CD4-positive, alpha-beta T cell treated with Interleukin-17A for 4 hours (primary cell): Measurements from ENCODE around the gene RAB7A.
A peak's percentile ranks its signal among the peaks of the same experiment; 100 is the strongest.
"Not testable (repeated sequence)": the region's sequence is repeated elsewhere in the genome, so short reads cannot be mapped to it uniquely, and the experiment has no call there.

Experiments
- DNase-seq: peaks from one replicate; pipeline ENCODE4 v3.0.0-alpha.2; 2020; ENCODE audit warnings: mixed read lengths

RAB7A gene

DNA sequence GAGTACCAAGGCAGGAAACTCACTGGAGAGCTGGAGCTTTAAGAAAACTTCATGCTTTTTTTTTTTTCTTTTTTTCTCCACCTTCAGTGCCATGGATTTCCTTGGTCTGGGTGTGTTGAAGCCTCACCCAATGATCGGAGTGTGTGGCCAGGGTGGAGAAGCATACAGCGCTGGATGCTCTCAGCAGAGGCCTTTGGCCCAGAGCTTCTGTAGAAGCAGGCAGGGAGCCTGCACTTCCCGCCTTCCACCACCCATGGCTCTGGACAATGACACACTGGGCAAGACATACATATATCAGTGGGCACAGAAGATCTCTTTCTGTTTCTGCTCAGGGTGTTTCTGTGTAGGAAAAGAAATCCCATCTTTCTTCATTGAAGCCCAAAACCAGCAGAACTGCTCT, 97.6 kb downstream of the RAB7A start:
- no peak for DNase-seq

DNA sequence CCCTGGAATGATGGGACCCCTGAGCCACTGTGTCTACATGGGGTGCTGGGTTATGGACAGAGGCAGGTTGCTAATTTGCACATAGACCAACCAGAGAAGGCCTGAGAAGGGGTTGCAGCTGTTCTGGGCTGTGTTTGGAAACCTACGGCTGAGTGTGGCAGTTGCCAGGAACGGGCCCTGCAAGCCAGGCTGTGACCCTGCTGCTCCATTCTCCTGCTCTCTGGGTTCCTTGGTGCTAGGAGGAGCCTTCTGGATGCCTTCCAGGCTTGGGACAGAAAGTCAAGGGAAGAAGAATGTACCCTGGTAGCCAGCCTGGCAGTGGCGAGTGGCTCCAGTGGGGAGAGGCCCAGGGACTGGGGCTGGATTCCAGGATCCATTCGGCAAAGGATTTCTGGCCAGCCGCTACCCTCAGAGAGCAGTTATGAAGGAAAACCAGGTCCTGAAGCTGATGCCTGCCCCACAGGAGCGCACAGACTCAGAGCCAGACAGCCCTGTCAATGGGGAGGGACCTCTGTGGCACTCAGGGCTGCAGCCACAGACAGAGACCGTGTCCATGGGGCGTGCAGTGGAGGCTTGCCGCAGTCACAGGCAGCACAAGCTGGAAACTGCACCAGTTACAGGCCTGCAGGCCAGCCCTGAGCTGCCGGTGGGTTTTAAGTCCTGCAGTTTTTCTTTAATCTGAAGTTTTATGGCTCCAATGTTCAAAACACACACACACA, 98.3 kb downstream of the RAB7A start:
- DNase-seq: no peak

GRCh38 chr3:128825117-128825725, 99.2 kb downstream of the RAB7A start:
- DNase-seq: no peak

DNA sequence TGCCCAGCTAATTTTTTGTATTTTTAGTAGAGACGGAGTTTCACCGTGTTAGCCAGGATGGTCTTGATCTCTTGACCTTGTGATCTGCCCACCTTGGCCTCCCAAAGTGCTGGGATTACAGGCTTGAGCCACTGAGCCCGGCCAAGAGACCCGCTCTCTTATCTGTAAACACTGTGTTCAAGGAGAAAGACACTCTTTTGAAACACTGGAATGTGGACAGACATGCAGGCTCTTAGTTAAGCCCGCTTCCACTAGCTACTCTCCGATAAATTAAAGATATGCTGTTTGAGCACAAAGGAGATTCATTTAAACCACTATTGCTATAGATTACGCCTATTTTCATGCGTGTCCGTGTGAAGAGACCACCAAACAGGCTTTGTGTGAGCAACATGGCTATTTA, 103.1 kb downstream of the RAB7A start:
- DNase-seq: not testable (repeated sequence)

DNA sequence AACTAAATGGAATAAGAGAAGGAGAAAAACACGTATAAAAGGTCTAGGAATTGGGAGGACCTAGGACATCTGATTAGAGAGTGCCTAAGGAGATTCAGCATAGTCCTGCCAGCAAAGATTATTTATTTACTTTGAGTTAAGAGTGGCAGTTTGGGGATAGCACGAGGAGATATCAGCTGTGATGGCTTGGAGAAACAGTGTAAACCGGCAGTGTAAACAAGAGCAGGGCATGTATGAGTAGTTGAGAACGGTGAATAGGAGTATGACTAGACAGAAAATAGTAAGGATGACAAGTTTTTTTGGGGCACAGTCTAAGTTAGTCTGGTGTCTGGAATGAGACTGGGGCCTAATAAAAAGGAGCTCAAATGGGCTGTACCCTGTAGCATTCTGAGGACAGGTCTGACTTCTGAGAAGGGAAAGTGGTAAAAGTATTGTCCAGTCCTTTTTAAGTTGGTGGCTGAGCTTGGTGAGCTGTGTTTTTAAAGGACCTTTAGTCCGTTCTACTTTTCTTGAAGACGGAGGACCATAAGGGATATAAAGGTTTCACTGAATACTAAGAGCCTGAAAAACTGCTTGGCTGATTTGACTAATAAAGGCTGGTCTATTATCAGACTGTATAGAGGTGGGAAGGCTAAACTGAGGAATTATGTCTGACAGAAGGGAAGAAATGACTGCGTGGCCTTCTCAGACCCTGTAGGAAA, 104.1 kb downstream of the RAB7A start:
- DNase-seq: not testable (repeated sequence)

DNA sequence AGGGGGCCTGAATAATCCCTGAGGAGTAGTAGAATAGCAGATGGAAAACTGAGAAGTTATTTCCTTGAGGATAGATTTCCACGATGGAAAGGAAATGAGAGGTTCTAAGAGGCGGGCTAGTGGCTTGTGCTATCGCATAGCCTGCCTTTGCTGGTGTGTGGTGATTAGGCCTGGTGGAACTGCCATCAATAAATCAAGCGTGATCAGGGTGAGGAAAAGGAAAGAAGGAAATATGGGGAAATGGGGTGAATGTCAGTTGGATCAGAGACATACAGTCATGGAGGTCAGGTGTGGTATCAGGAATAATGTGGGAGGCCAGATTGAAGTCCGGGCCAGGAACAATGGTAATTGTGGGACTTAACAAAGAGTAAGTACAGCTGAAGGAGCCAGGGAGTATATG, 104.8 kb downstream of the RAB7A start:
- DNase-seq: not testable (repeated sequence)

GRCh38 chr3:128832979-128833378, 107.0 kb downstream of the RAB7A start:
- DNase-seq: not testable (repeated sequence)

GRCh38 chr3:128835096-128835495, 109.1 kb downstream of the RAB7A start:
- DNase-seq: no peak

DNA sequence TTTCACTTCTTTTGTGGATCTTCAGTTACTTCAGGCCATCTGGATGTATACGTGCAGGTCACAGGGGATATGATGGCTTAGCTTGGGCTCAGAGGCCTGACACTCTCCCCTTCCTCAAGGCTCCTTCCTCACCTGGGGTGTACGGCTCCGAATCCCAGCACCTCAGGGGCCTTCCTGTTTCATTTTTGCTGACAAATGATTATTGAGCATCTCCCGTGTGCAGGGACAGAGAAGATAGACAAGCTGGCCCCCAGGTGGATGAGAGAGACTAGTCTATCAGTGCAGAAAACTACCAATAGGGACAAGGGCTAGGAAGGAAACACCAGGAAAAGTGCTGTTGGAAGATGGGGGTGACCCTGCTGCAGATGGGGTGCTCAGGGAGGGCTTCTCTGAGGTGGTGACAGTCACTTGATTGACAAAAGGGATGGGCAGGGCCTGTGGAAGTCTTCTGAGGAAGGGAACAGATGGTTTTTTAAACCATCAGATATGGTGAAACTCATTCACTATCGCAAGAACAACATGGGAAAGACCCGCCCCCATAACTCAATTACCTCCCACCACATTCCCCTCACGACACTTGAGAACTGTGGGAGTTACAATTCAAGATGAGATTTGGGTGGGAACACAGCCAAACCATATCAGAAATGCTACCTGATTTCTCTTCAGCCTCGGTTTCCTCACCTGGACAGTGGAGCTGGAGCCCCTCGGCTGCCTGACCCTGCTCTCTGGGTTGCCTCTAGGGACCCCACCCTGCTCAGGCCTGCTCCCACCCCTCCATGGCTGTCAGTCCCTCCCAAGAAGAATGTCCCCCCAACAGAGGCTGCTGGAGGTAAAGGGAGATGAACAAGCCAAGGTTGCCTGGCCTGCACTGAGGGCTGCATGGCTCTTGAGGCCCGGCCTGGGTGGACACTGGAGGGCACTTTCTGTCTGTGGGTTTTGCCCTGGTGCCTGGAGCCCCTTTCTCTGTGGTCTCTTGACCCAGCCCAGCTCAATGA, 116.2 kb downstream of the RAB7A start:
- no peak for DNase-seq

GRCh38 chr3:128844502-128844901, 118.5 kb downstream of the RAB7A start:
- DNase-seq: no peak

GRCh38 chr3:128845119-128845777, 119.3 kb downstream of the RAB7A start:
- peak; percentile 14 for DNase-seq

- peak; percentile 89 for DNase-seq
These were observed 119.9 kb downstream of the RAB7A start for GRCh38 chr3:128845778-128846485.

DNA sequence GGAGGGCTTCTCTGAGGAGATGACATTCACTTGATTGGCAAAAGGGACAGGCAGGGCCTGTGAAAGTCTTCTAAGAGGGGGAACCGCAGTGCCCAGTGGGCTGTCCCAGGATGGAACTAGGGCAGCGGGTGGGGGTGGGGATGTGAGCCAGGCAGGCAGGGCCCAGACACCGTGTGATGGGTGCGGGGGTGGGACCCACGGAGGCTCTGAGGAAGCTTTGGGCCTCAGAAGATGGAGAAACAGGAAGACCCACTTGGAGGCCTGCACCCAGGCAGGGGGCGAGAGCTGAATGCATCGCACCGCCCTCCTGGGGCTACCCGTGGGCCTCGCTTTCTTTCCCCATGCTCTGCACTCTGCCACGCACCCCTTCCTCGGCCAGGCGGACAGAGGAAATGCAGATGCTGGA, 120.5 kb downstream of the RAB7A start:
- no peak for DNase-seq

GRCh38 chr3:128847666-128848370, 121.8 kb downstream of the RAB7A start:
- DNase-seq: no peak

- DNase-seq: no peak
These were observed 123.0 kb downstream of the RAB7A start for GRCh38 chr3:128848936-128849335.

- DNase-seq: no peak
These were observed 124.0 kb downstream of the RAB7A start for GRCh38 chr3:128849911-128850455.

DNA sequence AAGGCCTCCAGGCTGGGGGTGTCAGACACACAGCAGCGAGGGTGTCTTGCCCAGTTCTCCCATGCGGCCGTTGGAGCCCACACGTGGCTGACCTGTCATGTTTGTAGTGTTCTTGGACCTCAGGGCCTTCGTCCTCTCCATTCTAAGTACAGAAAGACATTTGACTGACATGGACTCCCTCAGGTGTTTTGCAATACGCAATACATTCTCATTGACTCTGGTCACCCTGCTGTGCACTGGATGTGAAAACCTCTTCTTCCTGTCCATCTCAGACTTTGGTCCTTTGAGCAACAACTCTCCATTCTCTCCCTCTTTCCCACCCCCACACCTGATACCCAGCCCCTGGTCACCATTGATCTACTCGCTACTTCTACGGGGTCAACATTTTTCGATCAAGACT, 124.6 kb downstream of the RAB7A start:
- DNase-seq: no peak

DNA sequence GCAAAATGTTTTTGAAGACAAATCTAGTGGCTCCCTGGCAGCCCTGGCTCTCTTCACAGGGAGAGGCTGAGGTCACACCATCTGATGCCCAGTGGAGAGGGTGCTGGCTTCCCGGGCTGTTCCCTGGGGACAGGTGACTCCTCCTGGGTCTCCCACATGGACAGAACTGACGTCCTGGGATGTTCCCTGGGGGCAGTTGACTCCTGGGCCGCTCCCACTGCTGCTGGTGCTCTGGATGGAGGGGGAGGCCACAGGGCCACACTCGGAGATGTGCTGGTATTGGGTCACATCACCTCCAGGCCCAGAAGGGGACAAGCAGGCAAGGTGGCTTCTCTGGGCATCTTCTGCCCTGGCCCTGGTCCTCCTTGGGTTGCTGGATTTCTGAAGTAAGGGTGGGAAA, 125.6 kb downstream of the RAB7A start:
- DNase-seq: no peak

GRCh38 chr3:128853826-128854225, 127.8 kb downstream of the RAB7A start:
- DNase-seq: no peak

GRCh38 chr3:128854475-128854874, 128.5 kb downstream of the RAB7A start:
- no peak for DNase-seq

DNA sequence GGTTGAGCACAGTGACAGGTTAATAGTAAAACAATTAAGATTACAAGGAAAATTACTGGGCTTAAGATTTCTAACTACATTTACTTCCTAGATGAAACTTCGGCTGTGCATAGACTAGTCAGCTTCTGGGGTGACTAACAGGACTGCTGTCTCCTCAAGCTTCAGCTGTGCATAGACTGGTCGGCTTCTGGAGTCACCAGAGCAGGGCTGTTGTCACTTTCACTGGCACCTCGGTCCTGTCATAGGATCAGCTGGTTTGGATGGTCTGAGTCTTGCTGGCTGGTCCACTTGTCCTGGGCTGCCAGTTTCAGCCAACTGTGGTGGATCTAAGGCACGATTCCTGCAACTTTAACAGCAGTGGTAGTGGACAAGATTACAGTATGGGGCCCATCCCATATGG, 129.6 kb downstream of the RAB7A start:
- DNase-seq: no peak
